PFSK-1 (cell line): Measurements from ENCODE around the gene MRTFA.

Source experiments
- FOXP2 ChIP-seq: optimal IDR thresholded peaks from 2 replicates; pipeline ENCODE3; 2011; ENCODE audit warnings: borderline replicate concordance, control low read depth, inconsistent platforms; ENCODE audit not compliant: insufficient read depth; ENCODE audit errors: extremely low read length, extremely low read depth
- POLR2AphosphoS5 ChIP-seq: IDR thresholded peaks from 2 replicates; pipeline ENCODE4 v1.6.1; 2012; ENCODE audit warnings: low read depth, mild to moderate bottlenecking, control low read depth, low read length, moderate library complexity
- REST ChIP-seq, 2 experiments: IDR thresholded peaks; 2 replicates each; pipeline versions ENCODE4 v1.6.1 to v1.8.0; 2011 to 2012; ENCODE audit warnings: low read depth in 2 of 2, low read length in 2 of 2, control low read depth in 1 of 2, inconsistent platforms in 1 of 2, mild to moderate bottlenecking in 1 of 2, moderate library complexity in 1 of 2; ENCODE audit not compliant: insufficient read depth in 1 of 2

DNA sequence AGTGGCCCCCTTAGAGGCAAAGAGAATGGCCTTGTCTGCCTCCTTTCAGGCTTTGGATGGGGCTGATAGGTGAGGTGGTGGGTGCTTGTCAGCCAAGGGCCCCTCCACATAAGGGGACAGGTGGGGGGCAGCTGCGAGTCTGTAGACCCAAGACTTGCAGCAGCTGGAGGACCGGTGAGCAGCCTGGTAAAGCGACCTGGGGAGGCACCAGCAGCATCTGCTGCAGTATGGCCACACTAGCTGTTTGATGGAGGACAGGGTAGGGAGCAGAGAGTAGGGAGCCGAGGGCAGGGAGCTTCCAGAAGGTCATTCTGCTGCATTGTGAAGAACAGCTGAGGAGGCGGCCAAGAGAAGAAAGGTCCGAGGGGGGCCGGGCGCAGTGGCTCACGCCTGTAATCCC is 16.8 kb upstream of the MRTFA start:
- TF ChIP-seq POLR2AphosphoS5, result no peak
- TF ChIP-seq FOXP2, result no peak
- no peak for TF ChIP-seq REST (IDR thresholded peaks at IDR 0.05; ENCODE audit: insufficient read depth in 1 of 2, low read depth in 2 of 2, low read length in 2 of 2)
